ENCODE data around the gene PARP11. TPM values are rescaled to one million over a fixed set of nuclear protein-coding genes. Genes with fewer than 3 reads are reported as not detected.

The PARP11 gene
- total and polyA plus RNA-seq, 2 donors (not counting 3 experiments of a cell fraction or from before 2014, with no cell fraction given): 3.0 to 4.9 TPM

GRCh38 chr12:3891201-3891600 is 18.0 kb upstream of the PARP11 start:
- H3K4me2 ChIP-seq (ENCODE audit: insufficient read depth, low read length): no peak overlapping the region
- TF ChIP-seq POLR2A (IDR thresholded peaks at IDR 0.05; ENCODE audit: low read depth, low read length): no peak
- H3K79me2 ChIP-seq (ENCODE audit: control insufficient read depth, insufficient read depth, low read length): no peaks in the 10 kb centered on the region
- CTCF ChIA-PET: interaction anchor here (1.5 to 11.6 kb wide), 2 partner anchors 147 to 386 kb away, joined by 4 to 464 read pairs; no protein-coding TSS in a partner anchor
- no peak overlapping the region for H3K9ac ChIP-seq (replicated peaks; ENCODE audit: extremely low read depth, insufficient read depth, low read length)
- H3K9me1 ChIP-seq (replicated peaks; ENCODE audit: control insufficient read depth, extremely low read depth, insufficient read depth, low read length): no peaks in the 10 kb centered on the region
- H3K27ac ChIP-seq (ENCODE audit: insufficient read depth, low read depth, low read length): no peak overlapping the region
- BruUV-seq (replicated peaks): no TSS peak
- no peaks in the 10 kb centered on the region for H3K9me3 ChIP-seq (replicated peaks; ENCODE audit: control insufficient read depth, insufficient read depth, low read length)
- H2AFZ ChIP-seq (ENCODE audit: low read depth, low read length): no peak overlapping the region
- H4K20me1 ChIP-seq (replicated peaks; ENCODE audit: control insufficient read depth, extremely low read depth, insufficient read depth, low read length): no peaks in the 10 kb centered on the region
- dilution Hi-C loops (cut with MboI; ENCODE audit: extremely low pct_ligation_motif_present, low sequenced_read_pairs): no loop called here
- DNase-seq (ENCODE audit: low read depth, low spot score) (no peak), FAIRE-seq (no peak)
- H3K4me1 ChIP-seq (ENCODE audit: control insufficient read depth, extremely low read depth, insufficient read depth, low read length): no peaks in the 10 kb centered on the region
- no peaks in the 10 kb centered on the region for H3K27me3 ChIP-seq (ENCODE audit: control insufficient read depth in 2 of 2, insufficient read depth in 2 of 2, low read length in 2 of 2)
- intact Hi-C loops (cut with micrococcal nuclease): loop anchor here (10.0 kb wide), 1 partner anchor 274 kb away; no protein-coding TSS in a partner anchor
- no peaks in the 10 kb centered on the region for H3K36me3 ChIP-seq (ENCODE audit: control insufficient read depth in 2 of 2, extremely low read depth in 1 of 2, insufficient read depth in 2 of 2, low read length in 2 of 2)
- H3K4me3 ChIP-seq (replicated peaks in 1 of 3; ENCODE audit: insufficient read depth in 1 of 3, low read depth in 1 of 3, low read length in 3 of 3): no peak overlapping the region
- POLR2A ChIA-PET: no interaction called here

GRCh38 chr12:3888659-3889058 is 15.5 kb upstream of the PARP11 start:
- no peak overlapping the region for H3K4me2 ChIP-seq (ENCODE audit: insufficient read depth, low read length)
- H4K20me1 ChIP-seq (replicated peaks; ENCODE audit: control insufficient read depth, extremely low read depth, insufficient read depth, low read length): no peaks in the 10 kb centered on the region
- H2AFZ ChIP-seq (ENCODE audit: low read depth, low read length): no peak overlapping the region
- BruUV-seq (replicated peaks): no TSS peak
- H3K36me3 ChIP-seq (ENCODE audit: control insufficient read depth in 2 of 2, extremely low read depth in 1 of 2, insufficient read depth in 2 of 2, low read length in 2 of 2): no peaks in the 10 kb centered on the region
- no peaks in the 10 kb centered on the region for H3K4me1 ChIP-seq (ENCODE audit: control insufficient read depth, extremely low read depth, insufficient read depth, low read length)
- TF ChIP-seq CTCF (IDR thresholded peaks at IDR 0.05; ENCODE audit: extremely low read depth in 1 of 2, insufficient read depth in 1 of 2, low read depth in 1 of 2, low read length in 2 of 2): no peak
- TF ChIP-seq GATA2 (IDR thresholded peaks at IDR 0.05; ENCODE audit: insufficient read depth, insufficient read length, low read depth, low read length): no peak
- TF ChIP-seq EZH2 (IDR thresholded peaks at IDR 0.05; ENCODE audit: borderline replicate concordance, low read depth, low read length, severe bottlenecking): no peak
- TF ChIP-seq POLR2AphosphoS5 (IDR thresholded peaks at IDR 0.05; ENCODE audit: insufficient read depth, low read depth, low read length): no peak
- no peak for TF ChIP-seq MYC (IDR thresholded peaks at IDR 0.05; ENCODE audit: low read depth, low read length)
- TF ChIP-seq MAX (IDR thresholded peaks at IDR 0.05; ENCODE audit: insufficient read depth, insufficient read length): no peak
- no peak for TF ChIP-seq FOS (IDR thresholded peaks at IDR 0.05; ENCODE audit: borderline replicate concordance, insufficient read depth, low read length)
- no peak overlapping the region for H3K27ac ChIP-seq (ENCODE audit: insufficient read depth, low read depth, low read length)
- dilution Hi-C loops (cut with MboI; ENCODE audit: extremely low pct_ligation_motif_present, low sequenced_read_pairs) (no loop called here), intact Hi-C loops (cut with micrococcal nuclease) (no loop called here)
- no peaks in the 10 kb centered on the region for H3K27me3 ChIP-seq (ENCODE audit: control insufficient read depth in 2 of 2, insufficient read depth in 2 of 2, low read length in 2 of 2)
- ChIA-PET POLR2A (no interaction called here), CTCF (interaction anchor here (6.8 to 11.6 kb wide), 2 partner anchors 150 to 388 kb away, joined by 191 to 464 read pairs; no protein-coding TSS in a partner anchor)
- FAIRE-seq (no peak), DNase-seq (ENCODE audit: low read depth, low spot score) (no peak)
- H3K79me2 ChIP-seq (ENCODE audit: control insufficient read depth, insufficient read depth, low read length): no peaks in the 10 kb centered on the region
- H3K4me3 ChIP-seq (replicated peaks in 1 of 3; ENCODE audit: insufficient read depth in 1 of 3, low read depth in 1 of 3, low read length in 3 of 3): no peak overlapping the region
- H3K9me3 ChIP-seq (replicated peaks; ENCODE audit: control insufficient read depth, insufficient read depth, low read length): no peaks in the 10 kb centered on the region
- H3K9ac ChIP-seq (replicated peaks; ENCODE audit: extremely low read depth, insufficient read depth, low read length): no peak overlapping the region
- H3K9me1 ChIP-seq (replicated peaks; ENCODE audit: control insufficient read depth, extremely low read depth, insufficient read depth, low read length): no peaks in the 10 kb centered on the region

Data from endothelial cell of umbilical vein (primary cell).